H1 (cell line): Measurements from ENCODE around the gene COL11A2. TPM values are rescaled to one million over a fixed set of nuclear protein-coding genes. Genes with fewer than 3 reads are reported as not detected.

Source experiments
- CTCF ChIA-PET: fragments of 300-600 bp; sonication (Branson Sonifier 250); formaldehyde crosslinking; loops from one replicate; lab custom pipeline; 2021; ENCODE audit not compliant: partially characterized antibody; lab: Charles Lee
- POLR2A ChIA-PET: fragments of 300-600 bp; sonication (Branson Sonifier 250); formaldehyde crosslinking; loops from one replicate; lab custom pipeline; 2021; ENCODE audit warnings: inconsistent platforms; ENCODE audit not compliant: partially characterized antibody; lab: Charles Lee
- DNase-seq, 2 experiments: peaks; one replicate each; pipeline versions ENCODE4 v3.0.0 to v3.0.0-alpha.2; 2010 to 2022; ENCODE audit warnings: low spot score in 2 of 2, low read depth in 1 of 2, mixed read lengths in 1 of 2
- FAIRE-seq: peaks from 2 replicates; lab custom pipeline; 2011; peaks lifted over from hg19 to GRCh38; lab: Jason Lieb, UNC
- H2AFZ ChIP-seq: 2 replicates; pipeline ENCODE4 v1.8.1; 2012; ENCODE audit warnings: low read length, inconsistent platforms
- H2AK5ac ChIP-seq: 2 replicates; pipeline ENCODE4 v1.6.1; 2013; ENCODE audit warnings: low read depth, low read length
- H2BK120ac ChIP-seq: replicated peaks from 2 replicates; pipeline ENCODE3; 2013; ENCODE audit warnings: low read depth, low read length, inconsistent platforms
- H2BK12ac ChIP-seq: 2 replicates; pipeline ENCODE4 v1.6.1; 2013; ENCODE audit warnings: low read depth, low read length
- H2BK15ac ChIP-seq: 2 replicates; pipeline ENCODE4 v1.6.1; 2013; ENCODE audit warnings: low read length
- H2BK20ac ChIP-seq: 2 replicates; pipeline ENCODE4 v1.6.1; 2013; ENCODE audit warnings: low read length
- H2BK5ac ChIP-seq: 2 replicates; pipeline ENCODE4 v1.6.1; 2013; ENCODE audit warnings: low read depth, low read length
- H3K14ac ChIP-seq: 2 replicates; pipeline ENCODE4 v1.6.1; 2013; ENCODE audit warnings: inconsistent platforms; ENCODE audit not compliant: insufficient read length
- H3K18ac ChIP-seq: 2 replicates; pipeline ENCODE4 v1.6.1; 2013; ENCODE audit warnings: low read length; ENCODE audit errors: extremely low read depth
- H3K23ac ChIP-seq: 2 replicates; pipeline ENCODE4 v1.6.1; 2013; ENCODE audit warnings: inconsistent platforms; ENCODE audit not compliant: insufficient read length
- H3K23me2 ChIP-seq: 2 replicates; pipeline ENCODE4 v1.6.1; 2013; ENCODE audit warnings: low read depth, low read length
- H3K27ac ChIP-seq: 2 replicates; pipeline ENCODE4 v1.6.1; 2011; ENCODE audit warnings: low read depth, low read length, inconsistent platforms
- H3K27me3 ChIP-seq, 4 experiments: replicated peaks in 1 of 4; 1 replicate in 1 of 4; 2 replicates in 3 of 4; pipeline versions ENCODE4 v1.6.1 to v1.8.1; 2011 to 2013; ENCODE audit warnings: low read length in 3 of 4, mild to moderate bottlenecking in 3 of 4, inconsistent platforms in 2 of 4, mixed read lengths in 2 of 4, moderate library complexity in 1 of 4; ENCODE audit not compliant: control insufficient read depth in 3 of 4, insufficient read depth in 3 of 4; ENCODE audit errors: extremely low read depth in 1 of 4
- H3K36me3 ChIP-seq, 4 experiments: 2 replicates each; pipeline versions ENCODE4 v1.6.1 to v1.8.1; 2011 to 2013; ENCODE audit warnings: mild to moderate bottlenecking in 4 of 4, low read length in 3 of 4, moderate library complexity in 2 of 4, control low read depth in 1 of 4, inconsistent platforms in 1 of 4; ENCODE audit not compliant: insufficient read depth in 4 of 4, control insufficient read depth in 2 of 4
- H3K4ac ChIP-seq: replicated peaks from 2 replicates; pipeline ENCODE3; 2013; ENCODE audit warnings: low read length, low read depth, mixed read lengths, inconsistent platforms; ENCODE audit not compliant: insufficient read length
- H3K4me1 ChIP-seq, 4 experiments: replicated peaks in 1 of 4; 1 replicate in 1 of 4; 2 replicates in 3 of 4; pipeline versions ENCODE4 v1.6.1 to v1.8.1; 2011 to 2013; ENCODE audit warnings: low read length in 3 of 4, inconsistent platforms in 2 of 4, mixed read lengths in 1 of 4; ENCODE audit not compliant: insufficient read depth in 4 of 4, control insufficient read depth in 3 of 4
- H3K4me2 ChIP-seq, 2 experiments: 2 replicates each; pipeline versions ENCODE4 v1.6.1 to v1.8.1; 2011 to 2013; ENCODE audit warnings: low read depth in 2 of 2, low read length in 2 of 2, control low read depth in 1 of 2, inconsistent platforms in 1 of 2, mild to moderate bottlenecking in 1 of 2; ENCODE audit not compliant: insufficient read depth in 1 of 2
- H3K4me3 ChIP-seq, 4 experiments: fragments of 200-600, 300-600 bp in 1 of 4; sonication (generic), shearing (Covaris generic), sonication (Bioruptor Twin) in 1 of 4; 2 replicates each; pipeline versions ENCODE4 v1.5.1 to v1.8.1; 2011 to 2016; ENCODE audit warnings: low read length in 4 of 4, low read depth in 3 of 4, control low read depth in 2 of 4, inconsistent platforms in 2 of 4, mild to moderate bottlenecking in 2 of 4, mixed read lengths in 1 of 4, moderate library complexity in 1 of 4; ENCODE audit not compliant: insufficient read depth in 2 of 4; ENCODE audit errors: extremely low read depth in 1 of 4
- H3K56ac ChIP-seq: replicated peaks from 2 replicates; pipeline ENCODE3; 2013; ENCODE audit warnings: low read depth, mild to moderate bottlenecking, mixed read lengths, low read length, inconsistent platforms; ENCODE audit not compliant: insufficient read length
- H3K79me1 ChIP-seq: 2 replicates; pipeline ENCODE4 v1.6.1; 2013; ENCODE audit warnings: low read depth, low read length, control low read depth
- H3K79me2 ChIP-seq, 2 experiments: 2 replicates each; pipeline versions ENCODE4 v1.6.1 to v1.8.1; 2012 to 2013; ENCODE audit warnings: low read length in 2 of 2, mild to moderate bottlenecking in 2 of 2, inconsistent platforms in 1 of 2; ENCODE audit not compliant: insufficient read depth in 2 of 2, control insufficient read depth in 1 of 2
- H3K9ac ChIP-seq, 4 experiments: replicated peaks in 1 of 4; 1 replicate in 1 of 4; 2 replicates in 3 of 4; pipeline versions ENCODE4 v1.6.1 to v1.8.1; 2011 to 2013; ENCODE audit warnings: low read depth in 3 of 4, low read length in 3 of 4, control low read depth in 2 of 4, mild to moderate bottlenecking in 2 of 4, moderate library complexity in 2 of 4, inconsistent platforms in 1 of 4; ENCODE audit errors: extremely low read depth in 1 of 4
- H3K9me3 ChIP-seq, 2 experiments: 2 replicates each; pipeline versions ENCODE4 v1.6.1 to v1.8.1; 2012 to 2013; ENCODE audit warnings: mild to moderate bottlenecking in 2 of 2, moderate library complexity in 2 of 2, control low read depth in 1 of 2, inconsistent platforms in 1 of 2, low read depth in 1 of 2, low read length in 1 of 2, mixed read lengths in 1 of 2; ENCODE audit not compliant: insufficient read depth in 2 of 2
- H4K20me1 ChIP-seq, 2 experiments: replicated peaks in 1 of 2; 2 replicates each; pipeline versions ENCODE3 to v1.8.1; 2011 to 2013; ENCODE audit warnings: inconsistent platforms in 2 of 2, low read length in 2 of 2, mild to moderate bottlenecking in 1 of 2; ENCODE audit not compliant: insufficient read depth in 2 of 2, control insufficient read depth in 1 of 2
- H4K5ac ChIP-seq: 2 replicates; pipeline ENCODE4 v1.6.1; 2013; ENCODE audit warnings: low read length, low read depth, mixed read lengths, inconsistent platforms; ENCODE audit not compliant: insufficient read length
- H4K8ac ChIP-seq: 2 replicates; pipeline ENCODE4 v1.8.0; 2013; ENCODE audit warnings: mild to moderate bottlenecking, moderate library complexity, low read length, inconsistent platforms; ENCODE audit not compliant: insufficient read depth; ENCODE audit errors: extremely low read depth
- H4K91ac ChIP-seq: replicated peaks from 2 replicates; pipeline ENCODE3; 2013; ENCODE audit warnings: low read length, mixed read lengths, inconsistent platforms; ENCODE audit not compliant: insufficient read length
- ASH2L ChIP-seq: fragments of 200-600, 300-600 bp; sonication (generic); IDR thresholded peaks from one replicate; pipeline ENCODE4 v1.7.1; 2017; ENCODE audit warnings: low read length
- CTBP2 ChIP-seq: IDR thresholded peaks from 2 replicates; pipeline ENCODE4 v1.7.0; 2011; ENCODE audit warnings: borderline replicate concordance, mild to moderate bottlenecking, moderate library complexity, mixed read lengths, low read length; ENCODE audit not compliant: insufficient read depth, insufficient read length
- E2F6 ChIP-seq: IDR thresholded peaks from 2 replicates; pipeline ENCODE4 v1.6.1; 2012; ENCODE audit warnings: inconsistent platforms
- JUN ChIP-seq: IDR thresholded peaks from 2 replicates; pipeline ENCODE4 v1.6.1; 2011; ENCODE audit warnings: low read depth, mild to moderate bottlenecking, improper control_type of control experiment, low read length
- MAX ChIP-seq: IDR thresholded peaks from 2 replicates; pipeline ENCODE4 v1.6.1; 2012; ENCODE audit warnings: inconsistent platforms
- NRF1 ChIP-seq: IDR thresholded peaks from 2 replicates; pipeline ENCODE4 v1.6.1; 2011; ENCODE audit warnings: mild to moderate bottlenecking, low read depth, low read length, improper control_type of control experiment
- RNF2 ChIP-seq: fragments of 200-900, 300-1000 bp; sonication (generic); IDR thresholded peaks from 2 replicates; pipeline ENCODE4 v1.7.1; 2016; ENCODE audit warnings: borderline replicate concordance, low read depth, mild to moderate bottlenecking, antibody characterized with exemption, low read length; ENCODE audit not compliant: poor library complexity, severe bottlenecking; ENCODE audit errors: missing control alignments
- SUZ12 ChIP-seq: fragments of 200-600 bp; sonication (generic); IDR thresholded peaks from 2 replicates; pipeline ENCODE4 v1.6.1; 2012; ENCODE audit warnings: mild to moderate bottlenecking, inconsistent platforms, low read length, moderate library complexity, mixed read lengths
- YY1 ChIP-seq: IDR thresholded peaks from 2 replicates; pipeline ENCODE4 v1.6.1; 2011; ENCODE audit warnings: low read depth, mild to moderate bottlenecking, low read length
- WGBS, 2 experiments: shearing (Covaris generic) in 1 of 2; methylation state at CpG; one replicate each; pipeline versions ENCODE4 v1.1.6 to v1.1.7; 2013 to 2015; ENCODE audit warnings: low lambda C conversion rate in 2 of 2, mixed read lengths in 2 of 2, inconsistent platforms in 1 of 2, low coverage in 1 of 2, missing lambda C conversion rate in 1 of 2; ENCODE audit not compliant: insufficient replicate concordance in 2 of 2, insufficient coverage in 1 of 2, insufficient read length in 1 of 2; ENCODE audit errors: extremely low coverage in 1 of 2, missing lambda C conversion rate in 1 of 2; 5-methylcytosine and 5-hydroxymethylcytosine counted together
- polyA plus RNA-seq, 7 experiments: library from polyadenylated mRNA; depleted of rRNA in 3 of 7; stranded (reverse) in 5 of 7; unstranded in 2 of 7; fragments of >200 nt in 5 of 7; fragments of 200-250 nt in 2 of 7; gene quantifications; 1 replicate in 5 of 7; 2 replicates in 1 of 7; 4 replicates in 1 of 7; pipeline versions ENCODE4 v1.2.1 to v1.2.3, GENCODE V29; 2011 to 2013; ENCODE audit warnings: missing spikeins in 2 of 7, mixed read lengths in 2 of 7
- total RNA-seq: library from RNA; stranded (reverse); fragmentation: NEBNext Ultra II Directional; extraction: Animal tissue kit (Norgen Biotek cat#: 25700); gene quantifications from 2 replicates; pipeline ENCODE4 v1.2.1, GENCODE V29; 2021

COL11A2 gene
- total and polyA plus RNA-seq, 2 of the 8 experiments (the other 6 are each of a cell fraction or from before 2014, with no cell fraction given), result 2.8 to 3.8 TPM

- no peak overlapping the region for H4K5ac ChIP-seq
- H3K79me2 ChIP-seq, result no peaks in the 10 kb centered on the region
- H3K36me3 ChIP-seq, result peaks cover 2 to 7% (median 4%) of the 10 kb centered on the region in 4 experiments; a peak in 3 of 8 replicates
- H3K23me2 ChIP-seq, result peaks cover 14% of the 10 kb centered on the region; the same call in 1 of the 2 replicates
- H2BK120ac ChIP-seq, result no peak overlapping the region
- ChIA-PET CTCF (interaction anchor here (0.5 to 6.3 kb wide), 3 partner anchors 35 to 369 kb away, joined by 3 to 60 read pairs (median 3); no protein-coding TSS in a partner anchor), POLR2A (interaction anchor here (0.8 to 2.3 kb wide), 7 partner anchors 9 to 242 kb away, joined by 3 to 13 read pairs (median 5); partner anchors contain the start of genes HSD17B8, RPS18 and VPS52)
- no peak overlapping the region for H2BK12ac ChIP-seq
- H2BK15ac ChIP-seq, result peak overlapping the region; percentile 97; the same call in 1 of the 2 replicates
- no peak overlapping the region; the same call in 1 of the 2 replicates for H2AFZ ChIP-seq
- 4% methylated on average over 40 of the region's 43 CpGs; no CpG with 5 or more reads in 1 of the 2 experiments for WGBS, 2 experiments
- H3K27me3 ChIP-seq, result peaks cover 32 to 71% (median 67%) of the 10 kb centered on the region in 4 experiments
- H2AK5ac ChIP-seq, result no peak overlapping the region
- H3K56ac ChIP-seq, result no peak overlapping the region
- no peak overlapping the region for H4K8ac ChIP-seq
- FAIRE-seq (no peak), DNase-seq (peak in 1 of 2 experiments; percentile 79)
- H3K14ac ChIP-seq, result no peak overlapping the region
- no peak overlapping the region for H4K91ac ChIP-seq
- H2BK20ac ChIP-seq, result no peak overlapping the region
- no peaks in the 10 kb centered on the region for H3K9me3 ChIP-seq
- no peak overlapping the region for H3K23ac ChIP-seq
- peak overlapping the region; percentile 83 to 95 for H3K4me2 ChIP-seq
- H3K4ac ChIP-seq, result no peak overlapping the region
- H3K4me1 ChIP-seq, result peaks cover 0 to 13% (median 4%) of the 10 kb centered on the region in 4 experiments; a peak in 6 of 7 replicates
- no peak overlapping the region for H3K27ac ChIP-seq
- H3K4me3 ChIP-seq, result peak overlapping the region; percentile 50 to 72 (median 66)
- peak overlapping the region; percentile 89; the same call in 1 of the 2 replicates for H3K18ac ChIP-seq
- H4K20me1 ChIP-seq, result peaks cover 2 to 16% of the 10 kb centered on the region in 2 experiments
- H3K79me1 ChIP-seq, result no peaks in the 10 kb centered on the region; the same call in 1 of the 2 replicates
- H3K9ac ChIP-seq, result peak overlapping the region in 3 of 4 experiments; percentile 10 to 66 (median 13); a peak in 3 of 7 replicates
- no peak overlapping the region for H2BK5ac ChIP-seq
- TF ChIP-seq CTBP2 (peak; percentile 91), MAX (0 out of 2 replicates have a peak, but pooled peaks have one; percentile 10), JUN (no peak), NRF1 (no peak), RNF2 (peak; percentile 57), ASH2L (peak; percentile 60), YY1 (0 out of 2 replicates have a peak, but pooled peaks have one; percentile 9), SUZ12 (peak; percentile 67; the same call in 1 of the 2 replicates), E2F6 (no peak)
These were observed 21.1 kb upstream of the COL11A2 start for GRCh38 chr6:33213166-33213988.
